HEK293T (cell line): ENCODE data around the gene POLR3A.

Source experiments
- ARNT ChIP-seq: fragments of 450-650 bp; IDR thresholded peaks from 2 replicates; pipeline ENCODE4 v1.6.1; 2017; ENCODE audit warnings: mild to moderate bottlenecking
- ELF4 ChIP-seq: fragments of 450-650 bp; IDR thresholded peaks from 2 replicates; pipeline ENCODE4 v1.6.1; 2017; ENCODE audit warnings: antibody characterized with exemption
- FOXA1 ChIP-seq: fragments of 450-650 bp; IDR thresholded peaks from 2 replicates; pipeline ENCODE4 v1.6.1; 2016; ENCODE audit warnings: mild to moderate bottlenecking
- FOXK2 ChIP-seq: fragments of 450-650 bp; IDR thresholded peaks from 2 replicates; pipeline ENCODE4 v1.6.1; 2016; ENCODE audit warnings: mild to moderate bottlenecking
- HDGF ChIP-seq: fragments of 450-650 bp; IDR thresholded peaks from 2 replicates; pipeline ENCODE4 v1.6.1; 2017; ENCODE audit warnings: antibody characterized with exemption, borderline replicate concordance
- L3MBTL2 ChIP-seq: fragments of 450-650 bp; conservative IDR thresholded peaks from 2 replicates; pipeline ENCODE4 v1.6.1; 2016; ENCODE audit warnings: mild to moderate bottlenecking
- LEF1 ChIP-seq: fragments of 450-650 bp; IDR thresholded peaks from 2 replicates; pipeline ENCODE4 v1.6.1; 2017; ENCODE audit warnings: mild to moderate bottlenecking, borderline replicate concordance
- SP1 ChIP-seq: fragments of 450-650 bp; IDR thresholded peaks from 2 replicates; pipeline ENCODE4 v1.6.1; 2017
- SUZ12 ChIP-seq: fragments of 450-650 bp; IDR thresholded peaks from 2 replicates; pipeline ENCODE4 v1.6.1; 2016; ENCODE audit warnings: mild to moderate bottlenecking
- TF ChIP-seq, protein P1 (sequence below): fragments of 450-650 bp; IDR thresholded peaks from 2 replicates; pipeline ENCODE4 v1.6.1; 2016

DNA sequence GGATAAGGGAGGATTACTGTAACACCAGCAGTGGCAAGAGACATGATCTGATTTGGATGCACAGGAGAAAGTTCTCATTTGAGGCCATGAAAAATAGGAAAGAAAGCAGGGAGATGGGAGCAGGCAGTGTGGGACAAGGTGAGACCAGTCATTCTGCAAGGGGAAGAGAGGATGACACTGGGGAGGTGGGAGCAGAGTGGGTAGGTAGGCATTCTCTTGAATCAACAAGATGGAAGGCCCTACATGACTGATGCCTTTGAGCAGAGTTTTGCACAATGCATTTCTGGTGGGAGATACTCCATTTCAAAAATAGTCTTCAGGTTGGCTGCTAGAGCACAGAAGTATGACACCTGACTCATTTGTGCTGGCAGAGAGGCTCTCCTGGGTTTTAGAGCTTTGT, 14.9 kb upstream of the POLR3A start:
- no peak for TF ChIP-seq SP1
- no peak for TF ChIP-seq SUZ12
- no peak for TF ChIP-seq FOXK2
- TF ChIP-seq, protein P1, sequence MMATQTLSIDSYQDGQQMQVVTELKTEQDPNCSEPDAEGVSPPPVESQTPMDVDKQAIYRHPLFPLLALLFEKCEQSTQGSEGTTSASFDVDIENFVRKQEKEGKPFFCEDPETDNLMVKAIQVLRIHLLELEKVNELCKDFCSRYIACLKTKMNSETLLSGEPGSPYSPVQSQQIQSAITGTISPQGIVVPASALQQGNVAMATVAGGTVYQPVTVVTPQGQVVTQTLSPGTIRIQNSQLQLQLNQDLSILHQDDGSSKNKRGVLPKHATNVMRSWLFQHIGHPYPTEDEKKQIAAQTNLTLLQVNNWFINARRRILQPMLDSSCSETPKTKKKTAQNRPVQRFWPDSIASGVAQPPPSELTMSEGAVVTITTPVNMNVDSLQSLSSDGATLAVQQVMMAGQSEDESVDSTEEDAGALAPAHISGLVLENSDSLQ: no peak
- no peak for TF ChIP-seq HDGF
- no peak for TF ChIP-seq LEF1
- TF ChIP-seq ELF4: no peak
- no peak for TF ChIP-seq L3MBTL2
- TF ChIP-seq ARNT: no peak
- TF ChIP-seq FOXA1: no peak
